Activated CD4-positive, alpha-beta T cell treated with anti-CD3 and anti-CD28 coated beads, Interleukin-2, amount 10 ng/mL, durations not matched to agents 24 days and 14 days (primary cell): ENCODE measurements around the gene ERMN. TPM values are rescaled to one million over a fixed set of nuclear protein-coding genes. Genes with fewer than 3 reads are reported as not detected.
A peak's percentile ranks its signal among the peaks of the same experiment; 100 is the strongest.
"Not testable (repeated sequence)": the region's sequence is repeated elsewhere in the genome, so short reads cannot be mapped to it uniquely, and the experiment has no call there.

Experiments
- DNase-seq: peaks from one replicate; pipeline ENCODE4 v3.0.0; 2022
- H3K27ac Mint-ChIP-seq: one replicate; pipeline ENCODE4 v1.8.0; 2022; ENCODE audit warnings: mild to moderate bottlenecking, mixed read lengths
- H3K27me3 Mint-ChIP-seq: one replicate; pipeline ENCODE4 v1.8.0; 2022; ENCODE audit warnings: mixed read lengths
- H3K36me3 Mint-ChIP-seq: one replicate; pipeline ENCODE4 v1.8.0; 2022; ENCODE audit warnings: low read depth, mild to moderate bottlenecking, mixed read lengths
- H3K4me1 Mint-ChIP-seq: one replicate; pipeline ENCODE4 v1.8.0; 2021; ENCODE audit warnings: mixed read lengths
- H3K4me3 Mint-ChIP-seq: one replicate; pipeline ENCODE4 v1.8.0; 2022; ENCODE audit warnings: mild to moderate bottlenecking, moderate library complexity, mixed read lengths
- H3K9me3 Mint-ChIP-seq: one replicate; pipeline ENCODE4 v1.8.0; 2021; ENCODE audit warnings: mixed read lengths
- intact Hi-C: fragments of 100-400 bp; cut with micrococcal nuclease; formaldehyde crosslinking; loops from one replicate; pipeline ENCODE4 v1.15.1; 2023
- total RNA-seq: library from RNA; stranded (reverse); gene quantifications from 2 replicates; pipeline ENCODE4 v1.2.3, GENCODE V29; 2022

Gene ERMN
- total RNA-seq, 1 donor from 2014 or later: 1.4 TPM

GRCh38 chr2:157341381-157341780 is 15.8 kb upstream of the ERMN start:
- not testable (repeated sequence) for H3K27ac Mint-ChIP-seq, H3K27me3 Mint-ChIP-seq

GRCh38 chr2:157339965-157340655 is 14.5 kb upstream of the ERMN start:
- Mint-ChIP-seq H3K27ac (no peak overlapping the region), H3K4me3 (no peak overlapping the region), H3K4me1 (peaks cover 9% of the 10 kb centered on the region), H3K36me3 (peaks cover 53% of the 10 kb centered on the region), H3K9me3 (peaks cover 28% of the 10 kb centered on the region), H3K27me3 (no peaks in the 10 kb centered on the region)
- DNase-seq: no peak
- intact Hi-C loops: no loop called here

More at GRCh38 chr2:157341381-157341780, 15.8 kb upstream of the ERMN start:
- H3K4me3 Mint-ChIP-seq, H3K4me1 Mint-ChIP-seq, DNase-seq, intact Hi-C loops: not testable (repeated sequence)
- Mint-ChIP-seq H3K36me3 (peaks cover 59% of the 10 kb centered on the region), H3K9me3 (peaks cover 28% of the 10 kb centered on the region)

GRCh38 chr2:157337978-157338377 is 12.4 kb upstream of the ERMN start:
- H3K4me3 Mint-ChIP-seq: no peak overlapping the region
- H3K27me3 Mint-ChIP-seq: no peaks in the 10 kb centered on the region
- DNase-seq: no peak
- H3K4me1 Mint-ChIP-seq: peaks cover 25% of the 10 kb centered on the region
- H3K9me3 Mint-ChIP-seq: peaks cover 16% of the 10 kb centered on the region
- peaks cover 37% of the 10 kb centered on the region for H3K36me3 Mint-ChIP-seq
- no peak overlapping the region for H3K27ac Mint-ChIP-seq
- intact Hi-C loops: no loop called here

GRCh38 chr2:157336137-157337010 is 10.8 kb upstream of the ERMN start:
- intact Hi-C loops: no loop called here
- Mint-ChIP-seq H3K9me3 (peaks cover 2% of the 10 kb centered on the region), H3K27me3 (no peaks in the 10 kb centered on the region), H3K4me3 (peak overlapping the region; percentile 16), H3K27ac (no peak overlapping the region), H3K36me3 (peaks cover 21% of the 10 kb centered on the region), H3K4me1 (peaks cover 38% of the 10 kb centered on the region)
- DNase-seq: peak; percentile 80

- H3K9me3 Mint-ChIP-seq: no peaks in the 10 kb centered on the region
- intact Hi-C loops: loop anchor here (5.0 kb wide), 1 partner anchor 563 kb away; no protein-coding TSS in a partner anchor
- H3K36me3 Mint-ChIP-seq: peaks cover 8% of the 10 kb centered on the region
- DNase-seq: no peak
- H3K4me3 Mint-ChIP-seq: peak overlapping the region; percentile 4
- H3K27ac Mint-ChIP-seq: peak overlapping the region; percentile 47
- H3K27me3 Mint-ChIP-seq: no peaks in the 10 kb centered on the region
- peaks cover 45% of the 10 kb centered on the region for H3K4me1 Mint-ChIP-seq
Measured at GRCh38 chr2:157334797-157335196, 9.2 kb upstream of the ERMN start.

GRCh38 chr2:157334335-157334734 is 8.7 kb upstream of the ERMN start:
- no peak for DNase-seq
- Mint-ChIP-seq H3K27me3 (no peaks in the 10 kb centered on the region), H3K4me1 (peaks cover 45% of the 10 kb centered on the region), H3K36me3 (peaks cover 4% of the 10 kb centered on the region), H3K27ac (peak overlapping the region; percentile 47), H3K9me3 (no peaks in the 10 kb centered on the region), H3K4me3 (peak overlapping the region; percentile 4)
- intact Hi-C loops: loop anchor here (5.0 kb wide), 1 partner anchor 563 kb away; no protein-coding TSS in a partner anchor

GRCh38 chr2:157333304-157334047 is 7.9 kb upstream of the ERMN start:
- no peaks in the 10 kb centered on the region for H3K27me3 Mint-ChIP-seq
- intact Hi-C loops: loop anchor here (5.0 kb wide), 1 partner anchor 564 kb away; no protein-coding TSS in a partner anchor

GRCh38 chr2:157329524-157329923 is 3.9 kb upstream of the ERMN start:
- Mint-ChIP-seq H3K27ac (no peak overlapping the region), H3K36me3 (peaks cover 1% of the 10 kb centered on the region), H3K9me3 (no peaks in the 10 kb centered on the region), H3K27me3 (no peaks in the 10 kb centered on the region), H3K4me3 (no peak overlapping the region), H3K4me1 (peaks cover 46% of the 10 kb centered on the region)
- intact Hi-C loops: no loop called here
- no peak for DNase-seq

More at GRCh38 chr2:157333304-157334047, 7.9 kb upstream of the ERMN start:
- Mint-ChIP-seq H3K9me3 (no peaks in the 10 kb centered on the region), H3K36me3 (peaks cover 4% of the 10 kb centered on the region), H3K27ac (no peak overlapping the region), H3K4me3 (no peak overlapping the region), H3K4me1 (peaks cover 47% of the 10 kb centered on the region)
- DNase-seq: no peak

GRCh38 chr2:157327621-157328500 is 2.2 kb upstream of the ERMN start:
- peaks cover 37% of the 10 kb centered on the region for H3K4me1 Mint-ChIP-seq
- peaks cover 4% of the 10 kb centered on the region for H3K36me3 Mint-ChIP-seq
- DNase-seq: peak; percentile 95
- peak overlapping the region; percentile 34 for H3K27ac Mint-ChIP-seq
- H3K9me3 Mint-ChIP-seq: no peaks in the 10 kb centered on the region
- H3K4me3 Mint-ChIP-seq: peak overlapping the region; percentile 32
- no peaks in the 10 kb centered on the region for H3K27me3 Mint-ChIP-seq
- intact Hi-C loops: loop anchor here (1.0 to 2.0 kb wide), 5 partner anchors 25 to 269 kb away; partner anchors contain the start of gene CYTIP

- intact Hi-C loops: loop anchor here (1.0 to 2.0 kb wide), 5 partner anchors 24 to 270 kb away; partner anchors contain the start of gene CYTIP
- H3K27ac Mint-ChIP-seq: peak overlapping the region; percentile 34
- peak overlapping the region; percentile 32 for H3K4me3 Mint-ChIP-seq
- peaks cover 33% of the 10 kb centered on the region for H3K4me1 Mint-ChIP-seq
- peaks cover 8% of the 10 kb centered on the region for H3K36me3 Mint-ChIP-seq
- no peak for DNase-seq
- no peaks in the 10 kb centered on the region for H3K27me3 Mint-ChIP-seq
- H3K9me3 Mint-ChIP-seq: no peaks in the 10 kb centered on the region
Measured at GRCh38 chr2:157327200-157327599, 1.6 kb upstream of the ERMN start.

GRCh38 chr2:157326698-157327097 is 1.1 kb upstream of the ERMN start:
- no peaks in the 10 kb centered on the region for H3K27me3 Mint-ChIP-seq
- H3K36me3 Mint-ChIP-seq: peaks cover 9% of the 10 kb centered on the region
- H3K4me1 Mint-ChIP-seq: peaks cover 31% of the 10 kb centered on the region
- DNase-seq: no peak
- H3K9me3 Mint-ChIP-seq: no peaks in the 10 kb centered on the region
- intact Hi-C loops: loop anchor here (1.0 to 2.0 kb wide), 5 partner anchors 24 to 271 kb away; partner anchors contain the start of gene CYTIP
- no peak overlapping the region for H3K4me3 Mint-ChIP-seq
- H3K27ac Mint-ChIP-seq: no peak overlapping the region

- Mint-ChIP-seq H3K9me3 (no peaks in the 10 kb centered on the region), H3K27me3 (no peaks in the 10 kb centered on the region), H3K27ac (no peak overlapping the region), H3K36me3 (peaks cover 19% of the 10 kb centered on the region), H3K4me1 (peaks cover 24% of the 10 kb centered on the region), H3K4me3 (no peak overlapping the region)
- intact Hi-C loops: no loop called here
- no peak for DNase-seq
Measured at GRCh38 chr2:157324331-157324843, 1.2 kb downstream of the ERMN start.
